GM12878 (cell line): ENCODE results near the gene UBE2J2. TPM values are rescaled to one million over a fixed set of nuclear protein-coding genes. Genes with fewer than 3 reads are reported as not detected.

Experiments
- FOXK2 ChIP-seq: fragments of 450-650 bp; IDR thresholded peaks from 2 replicates; pipeline ENCODE4 v1.6.1; 2017; ENCODE audit warnings: mild to moderate bottlenecking, moderate library complexity
- HDGF ChIP-seq: fragments of 450-650 bp; IDR thresholded peaks from 2 replicates; pipeline ENCODE4 v1.6.1; 2016; ENCODE audit warnings: antibody characterized with exemption
- IKZF2 ChIP-seq, 2 experiments: fragments of 450-650 bp; IDR thresholded peaks; 2 replicates each; pipeline ENCODE4 v1.6.1; 2017; ENCODE audit warnings: mild to moderate bottlenecking in 2 of 2, moderate library complexity in 2 of 2
- MTA2 ChIP-seq: fragments of 450-650 bp; IDR thresholded peaks from 2 replicates; pipeline ENCODE4 v1.6.1; 2016; ENCODE audit warnings: low read depth, mild to moderate bottlenecking, moderate library complexity
- MXI1 ChIP-seq: fragments of 150-350 bp; IDR thresholded peaks from 2 replicates; pipeline ENCODE4 v1.6.1; 2011; ENCODE audit warnings: low read depth, mild to moderate bottlenecking, inconsistent platforms, low read length, improper control_type of control experiment
- NFYA ChIP-seq: IDR thresholded peaks from 2 replicates; pipeline ENCODE4 v1.6.1; 2011; ENCODE audit warnings: low read depth, mild to moderate bottlenecking, low read length, improper control_type of control experiment, borderline replicate concordance
- NR2C1 ChIP-seq: fragments of 450-650 bp; IDR thresholded peaks from 2 replicates; pipeline ENCODE4 v1.6.1; 2017; ENCODE audit warnings: antibody characterized with exemption, mild to moderate bottlenecking, moderate library complexity
- SMARCA5 ChIP-seq: fragments of 450-650 bp; IDR thresholded peaks from 2 replicates; pipeline ENCODE4 v1.6.1; 2017; ENCODE audit warnings: mild to moderate bottlenecking
- STAT3 ChIP-seq: IDR thresholded peaks from 2 replicates; pipeline ENCODE4 v1.6.1; 2011; ENCODE audit warnings: low read depth, low read length, improper control_type of control experiment
- polyA plus RNA-seq, 11 experiments: library from polyadenylated mRNA; depleted of rRNA in 4 of 11; unstranded in 6 of 11; stranded (reverse) in 5 of 11; fragments of >200 nt; fragmentation: Nextera tagmentation in 4 of 11; fragmentation: Illumina TruSeq in 1 of 11; extraction: Ambion mirVana in 4 of 11; extraction: Trizol in 1 of 11; gene quantifications; 1 replicate in 1 of 11; 2 replicates in 10 of 11; pipeline versions ENCODE4 v1.2.1 to v1.2.3, GENCODE V29; 2011 to 2016; ENCODE audit warnings: inconsistent platforms in 2 of 11, missing spikeins in 2 of 11, low read depth in 1 of 11
- total RNA-seq, 4 experiments: library from RNA; depleted of rRNA in 3 of 4; stranded (reverse); fragments of >200 nt in 3 of 4; fragmentation: Illumina TruSeq in 1 of 4; extraction: Trizol in 1 of 4; gene quantifications; 2 replicates each; pipeline versions ENCODE4 v1.2.1 to v1.2.3, GENCODE V29; 2013 to 2021
- TF ChIP-seq, protein P1 (sequence below): fragments of 450-650 bp; IDR thresholded peaks from 2 replicates; pipeline ENCODE4 v1.6.1; 2017; ENCODE audit warnings: mild to moderate bottlenecking, low read depth, inconsistent platforms; ENCODE audit not compliant: poor library complexity, severe bottlenecking
- TF ChIP-seq, protein P2 (sequence below): fragments of 450-650 bp; conservative IDR thresholded peaks from 2 replicates; pipeline ENCODE4 v1.6.1; 2017; ENCODE audit warnings: mild to moderate bottlenecking, moderate library complexity
- TF ChIP-seq, protein P3 (sequence below): IDR thresholded peaks from 2 replicates; pipeline ENCODE4 v1.6.1; 2012; ENCODE audit warnings: low read depth, low read length, improper control_type of control experiment
- TF ChIP-seq, protein P4 (sequence below): IDR thresholded peaks from 2 replicates; pipeline ENCODE4 v1.6.1; 2012; ENCODE audit warnings: low read depth, low read length, improper control_type of control experiment

The UBE2J2 gene
- total and polyA plus RNA-seq, 10 of the 15 experiments (the other 5 are each of a cell fraction or from before 2014, with no cell fraction given) = 0.72 to 70.5 (median 49.2) TPM

DNA sequence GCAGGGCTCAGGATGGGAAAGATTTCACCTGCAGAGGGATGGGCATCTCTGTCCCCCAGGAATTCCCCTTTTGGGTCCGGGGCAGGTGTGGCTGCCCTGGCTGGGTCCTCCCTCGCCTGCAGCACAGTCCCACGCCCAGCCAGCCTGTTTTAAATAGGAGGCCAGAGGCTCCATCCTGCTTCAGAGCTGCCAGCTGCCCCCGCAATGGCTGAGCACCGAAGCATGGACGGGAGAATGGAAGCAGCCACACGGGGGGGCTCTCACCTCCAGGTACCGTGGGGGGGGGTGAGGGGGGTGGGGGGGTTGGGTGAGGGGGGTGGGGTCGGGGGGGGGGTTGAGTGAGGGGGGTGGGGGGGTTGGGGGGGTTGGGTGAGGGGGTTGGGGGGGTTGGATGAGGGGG lies 10.2 kb upstream of the UBE2J2 start (continued):
- TF ChIP-seq, protein P1, sequence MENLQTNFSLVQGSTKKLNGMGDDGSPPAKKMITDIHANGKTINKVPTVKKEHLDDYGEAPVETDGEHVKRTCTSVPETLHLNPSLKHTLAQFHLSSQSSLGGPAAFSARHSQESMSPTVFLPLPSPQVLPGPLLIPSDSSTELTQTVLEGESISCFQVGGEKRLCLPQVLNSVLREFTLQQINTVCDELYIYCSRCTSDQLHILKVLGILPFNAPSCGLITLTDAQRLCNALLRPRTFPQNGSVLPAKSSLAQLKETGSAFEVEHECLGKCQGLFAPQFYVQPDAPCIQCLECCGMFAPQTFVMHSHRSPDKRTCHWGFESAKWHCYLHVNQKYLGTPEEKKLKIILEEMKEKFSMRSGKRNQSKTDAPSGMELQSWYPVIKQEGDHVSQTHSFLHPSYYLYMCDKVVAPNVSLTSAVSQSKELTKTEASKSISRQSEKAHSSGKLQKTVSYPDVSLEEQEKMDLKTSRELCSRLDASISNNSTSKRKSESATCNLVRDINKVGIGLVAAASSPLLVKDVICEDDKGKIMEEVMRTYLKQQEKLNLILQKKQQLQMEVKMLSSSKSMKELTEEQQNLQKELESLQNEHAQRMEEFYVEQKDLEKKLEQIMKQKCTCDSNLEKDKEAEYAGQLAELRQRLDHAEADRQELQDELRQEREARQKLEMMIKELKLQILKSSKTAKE = no peak
- no peak for TF ChIP-seq SMARCA5
- no peak for TF ChIP-seq STAT3
- TF ChIP-seq IKZF2 (IDR thresholded peaks at IDR 0.05) = no peak
- TF ChIP-seq, protein P2, sequence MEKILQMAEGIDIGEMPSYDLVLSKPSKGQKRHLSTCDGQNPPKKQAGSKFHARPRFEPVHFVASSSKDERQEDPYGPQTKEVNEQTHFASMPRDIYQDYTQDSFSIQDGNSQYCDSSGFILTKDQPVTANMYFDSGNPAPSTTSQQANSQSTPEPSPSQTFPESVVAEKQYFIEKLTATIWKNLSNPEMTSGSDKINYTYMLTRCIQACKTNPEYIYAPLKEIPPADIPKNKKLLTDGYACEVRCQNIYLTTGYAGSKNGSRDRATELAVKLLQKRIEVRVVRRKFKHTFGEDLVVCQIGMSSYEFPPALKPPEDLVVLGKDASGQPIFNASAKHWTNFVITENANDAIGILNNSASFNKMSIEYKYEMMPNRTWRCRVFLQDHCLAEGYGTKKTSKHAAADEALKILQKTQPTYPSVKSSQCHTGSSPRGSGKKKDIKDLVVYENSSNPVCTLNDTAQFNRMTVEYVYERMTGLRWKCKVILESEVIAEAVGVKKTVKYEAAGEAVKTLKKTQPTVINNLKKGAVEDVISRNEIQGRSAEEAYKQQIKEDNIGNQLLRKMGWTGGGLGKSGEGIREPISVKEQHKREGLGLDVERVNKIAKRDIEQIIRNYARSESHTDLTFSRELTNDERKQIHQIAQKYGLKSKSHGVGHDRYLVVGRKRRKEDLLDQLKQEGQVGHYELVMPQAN = no peak
- TF ChIP-seq NR2C1 = no peak
- no peak for TF ChIP-seq HDGF
- TF ChIP-seq, protein P3, sequence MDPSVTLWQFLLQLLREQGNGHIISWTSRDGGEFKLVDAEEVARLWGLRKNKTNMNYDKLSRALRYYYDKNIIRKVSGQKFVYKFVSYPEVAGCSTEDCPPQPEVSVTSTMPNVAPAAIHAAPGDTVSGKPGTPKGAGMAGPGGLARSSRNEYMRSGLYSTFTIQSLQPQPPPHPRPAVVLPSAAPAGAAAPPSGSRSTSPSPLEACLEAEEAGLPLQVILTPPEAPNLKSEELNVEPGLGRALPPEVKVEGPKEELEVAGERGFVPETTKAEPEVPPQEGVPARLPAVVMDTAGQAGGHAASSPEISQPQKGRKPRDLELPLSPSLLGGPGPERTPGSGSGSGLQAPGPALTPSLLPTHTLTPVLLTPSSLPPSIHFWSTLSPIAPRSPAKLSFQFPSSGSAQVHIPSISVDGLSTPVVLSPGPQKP = no peak
- no peak for TF ChIP-seq MTA2
- TF ChIP-seq, protein P4, sequence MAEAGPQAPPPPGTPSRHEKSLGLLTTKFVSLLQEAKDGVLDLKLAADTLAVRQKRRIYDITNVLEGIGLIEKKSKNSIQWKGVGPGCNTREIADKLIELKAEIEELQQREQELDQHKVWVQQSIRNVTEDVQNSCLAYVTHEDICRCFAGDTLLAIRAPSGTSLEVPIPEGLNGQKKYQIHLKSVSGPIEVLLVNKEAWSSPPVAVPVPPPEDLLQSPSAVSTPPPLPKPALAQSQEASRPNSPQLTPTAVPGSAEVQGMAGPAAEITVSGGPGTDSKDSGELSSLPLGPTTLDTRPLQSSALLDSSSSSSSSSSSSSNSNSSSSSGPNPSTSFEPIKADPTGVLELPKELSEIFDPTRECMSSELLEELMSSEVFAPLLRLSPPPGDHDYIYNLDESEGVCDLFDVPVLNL = no peak
- TF ChIP-seq MXI1 = no peak
- no peak for TF ChIP-seq NFYA
- TF ChIP-seq FOXK2 = no peak
